ENCODE measurements around the gene PHYH.
"Not testable (repeated sequence)": the region's sequence is repeated elsewhere in the genome, so short reads cannot be mapped to it uniquely, and the experiment has no call there.

PHYH gene

DNA sequence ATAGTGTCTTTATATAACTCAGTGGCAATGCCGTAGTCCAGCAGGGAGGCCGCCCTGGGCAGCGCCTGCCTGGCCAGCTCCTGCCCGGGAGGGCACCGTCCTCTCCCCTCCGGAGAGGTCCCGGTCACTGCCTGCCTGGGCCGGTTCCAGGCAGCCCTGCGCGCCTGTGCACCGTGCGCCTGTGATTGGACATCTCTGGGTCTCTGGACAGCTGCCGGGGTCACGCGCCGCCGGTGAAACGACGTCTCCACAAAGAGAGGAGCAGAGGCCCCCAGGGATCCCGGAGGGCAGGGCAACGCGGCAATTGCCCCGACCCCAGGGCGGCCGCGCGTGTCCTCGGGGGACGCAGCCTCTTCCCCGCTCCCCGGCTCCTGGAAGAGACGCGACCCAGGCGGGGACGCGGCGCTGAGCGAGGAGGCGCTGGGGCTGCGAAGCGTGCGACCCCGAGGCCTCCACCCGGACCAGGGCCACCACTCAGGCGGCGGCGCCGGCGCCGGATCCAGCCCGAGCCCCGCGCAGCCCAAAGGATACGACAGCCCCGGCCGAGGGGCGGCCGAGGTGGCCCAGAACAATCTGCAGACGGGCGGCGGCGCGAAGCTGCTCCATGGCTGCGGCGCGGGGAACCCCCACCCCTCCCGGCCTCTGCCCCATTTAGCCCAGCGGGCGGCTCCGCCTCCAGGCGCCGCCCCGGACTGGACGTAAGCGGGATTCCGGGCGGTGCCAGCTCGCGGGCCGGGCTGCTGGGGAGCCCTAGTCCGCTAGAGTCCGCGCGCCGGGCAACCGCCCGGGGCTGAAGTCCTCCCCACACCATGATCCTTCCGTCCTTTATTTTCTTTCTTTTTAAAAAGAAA is at the start of gene PHYH:
TSS of gene PHYH (minus strand) at position 628 of the 851 bp plus-strand sequence. CDS start at position 606, 22 bp downstream.
- DNase-seq, result peak; percentile 85

DNA sequence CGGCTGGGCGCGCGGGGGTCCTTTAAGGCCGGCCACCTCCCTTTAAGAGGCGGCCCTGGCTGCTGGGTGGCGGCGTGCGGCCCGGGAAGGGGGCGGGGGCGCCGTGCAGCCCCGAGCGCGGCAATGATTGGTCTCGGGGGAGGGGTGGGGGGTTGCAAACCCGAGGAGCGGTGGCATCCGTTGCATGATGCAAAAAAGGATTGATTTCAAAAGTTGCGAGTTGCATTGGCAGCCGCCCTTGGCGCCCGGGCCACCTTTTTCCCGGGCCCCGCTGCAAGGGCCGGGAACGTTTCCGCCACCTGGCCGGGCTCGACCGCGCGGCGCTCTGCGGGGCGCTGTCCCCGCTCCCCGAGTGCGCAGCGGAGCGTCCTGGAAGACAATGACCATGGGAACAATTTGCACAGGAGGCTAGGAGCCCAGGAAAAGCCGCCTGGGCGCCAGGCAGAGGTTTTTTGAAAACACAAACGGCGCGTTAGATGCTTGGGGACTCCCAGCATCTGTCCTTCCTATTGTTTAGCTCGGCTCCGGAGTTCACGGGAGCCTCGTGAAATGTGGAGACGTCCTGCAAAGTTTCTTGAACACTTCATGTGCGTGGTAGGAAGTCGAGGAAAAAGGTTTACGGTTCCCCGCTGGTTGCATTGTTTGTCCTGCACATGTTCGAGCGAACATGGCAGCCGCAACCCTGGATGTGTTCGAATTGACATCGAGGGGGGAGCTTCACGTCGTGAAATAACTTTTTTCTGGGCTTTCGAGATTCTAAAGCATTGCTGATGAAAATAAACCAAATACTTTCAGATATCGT is 48.6 kb upstream of the PHYH start, which contains the start of gene SEPHS1:
TSS of gene SEPHS1 (minus strand) at position 78 of the 802 bp plus-strand sequence. CDS start 3,343 bp downstream, outside the sequence.
- DNase-seq, result peak; percentile 85

DNA sequence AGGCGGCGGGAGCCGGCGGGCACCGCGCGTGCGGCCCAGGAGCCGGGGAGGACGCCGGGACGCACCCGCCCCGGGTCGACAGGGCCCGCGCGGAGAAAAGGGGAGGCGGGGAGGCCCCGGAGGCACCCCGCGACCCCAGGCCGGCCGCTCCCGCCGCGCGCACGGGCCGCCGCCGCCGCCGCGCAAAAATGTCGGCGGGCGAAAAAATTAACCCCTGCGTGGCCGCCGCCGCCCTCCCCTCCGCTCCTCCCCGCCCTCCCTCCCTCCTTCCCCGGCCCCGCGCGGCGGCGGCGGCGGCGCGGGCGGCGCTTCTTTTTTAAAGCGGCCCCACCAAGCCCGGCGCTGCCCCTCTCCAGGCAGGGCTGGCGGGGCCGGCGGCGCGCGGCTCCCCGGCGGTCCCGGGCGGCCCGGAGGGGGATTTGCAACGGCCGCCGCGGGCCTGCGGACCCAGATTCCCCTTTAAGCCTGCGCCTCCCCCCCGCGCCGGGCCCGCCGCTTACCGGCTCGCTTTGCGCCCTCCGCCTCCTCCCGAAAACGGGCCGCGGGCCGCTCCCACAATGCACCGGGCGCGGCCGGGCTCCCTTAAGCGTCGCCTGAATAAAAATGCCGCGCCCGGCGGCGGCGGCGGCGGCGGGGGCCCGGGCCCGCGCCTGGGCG is 47.8 kb upstream of the PHYH start:
- peak; percentile 82 for DNase-seq

DNA sequence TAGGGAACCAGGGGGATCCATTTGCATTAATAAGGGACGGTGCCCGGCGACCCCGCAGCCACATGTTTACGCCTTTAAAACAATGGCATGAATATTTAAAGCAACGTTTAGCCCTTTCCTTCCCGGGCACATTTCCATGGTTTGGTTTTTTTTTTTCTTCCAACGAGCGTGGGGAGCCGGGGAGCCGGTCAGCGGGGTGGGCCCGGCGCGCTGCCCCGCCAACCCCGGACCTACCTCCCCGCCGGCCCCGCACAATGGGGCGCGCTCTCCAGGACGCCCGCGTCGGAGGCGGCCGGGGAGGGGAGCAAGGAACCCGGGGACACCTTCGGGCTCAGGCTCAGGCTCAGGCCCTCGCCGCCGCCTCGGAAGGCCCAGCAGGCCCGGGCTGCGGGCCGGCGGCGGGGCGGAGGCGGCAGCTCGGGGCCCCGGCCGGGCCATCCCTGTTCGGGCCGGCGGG is 47.2 kb upstream of the PHYH start:
- DNase-seq, result peak; percentile 33

DNA sequence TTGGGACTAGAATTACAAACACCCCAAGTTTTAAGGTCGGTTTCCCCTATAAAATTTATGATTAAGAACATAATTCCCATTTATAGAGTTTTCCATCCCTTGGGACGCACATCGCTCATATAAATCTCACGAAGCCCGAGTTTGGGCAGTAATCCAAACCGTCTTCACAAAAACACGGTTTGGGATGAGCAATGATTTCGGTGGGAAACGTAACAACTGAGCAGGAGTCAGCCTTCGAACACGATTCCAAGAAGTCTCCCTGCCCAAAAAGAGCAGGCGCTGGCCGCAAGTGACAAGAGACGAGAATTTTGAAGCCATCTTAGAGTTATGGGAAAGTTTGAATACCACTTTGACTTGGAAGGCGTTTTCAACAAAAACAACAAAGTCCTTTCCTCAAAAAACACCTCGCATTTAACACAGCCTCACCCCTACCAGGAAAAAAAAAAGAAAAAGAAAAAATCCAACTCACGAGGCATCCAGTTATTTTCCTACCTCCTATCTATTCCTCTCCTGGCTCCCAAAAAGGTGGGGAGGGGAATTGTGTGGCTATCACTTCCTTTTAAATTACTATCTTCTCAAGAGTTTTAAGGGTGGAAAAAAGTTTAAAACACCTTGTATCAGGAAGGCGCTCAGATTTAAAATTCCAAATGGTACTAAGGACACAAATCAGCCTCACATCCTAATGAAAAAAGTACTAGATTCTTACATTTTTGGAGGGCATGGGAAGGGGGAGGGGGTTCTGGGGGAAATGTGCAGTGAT is 46.6 kb upstream of the PHYH start:
- DNase-seq, result no peak

DNA sequence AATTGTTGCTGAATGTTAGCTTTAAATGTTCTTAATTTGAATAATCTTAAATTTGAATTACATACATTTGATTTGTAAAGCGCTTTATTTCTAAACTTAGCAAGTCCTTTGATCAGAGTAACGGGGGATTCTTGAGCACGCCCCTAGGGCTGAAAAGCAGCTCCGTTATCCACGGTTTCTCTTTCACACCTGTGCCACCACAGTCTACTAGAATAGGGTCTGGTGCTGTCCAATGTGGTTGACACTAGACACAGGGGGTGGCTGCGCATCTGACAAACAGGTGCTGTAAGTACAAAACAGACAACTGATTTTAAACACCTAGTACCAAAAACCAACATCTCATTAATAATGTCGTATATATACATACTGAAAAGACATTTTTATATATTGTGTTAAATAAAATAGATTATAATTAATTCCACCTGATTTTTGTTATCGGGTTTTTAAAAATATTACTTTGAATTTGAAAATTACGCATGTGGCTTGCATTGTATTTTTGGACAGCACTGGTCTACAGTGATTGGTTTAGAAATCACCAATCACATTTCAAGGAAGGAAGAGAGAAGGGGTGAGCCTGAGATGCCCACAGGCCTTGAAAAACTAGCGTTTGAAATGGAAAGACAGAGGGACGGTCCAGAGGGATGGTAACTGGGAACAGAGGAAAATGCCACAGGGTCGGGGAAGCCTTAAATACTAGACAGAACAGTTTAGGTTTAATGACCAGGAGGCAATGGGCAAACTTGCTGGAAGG is 40.9 kb upstream of the PHYH start:
- peak; percentile 39 for DNase-seq

DNA sequence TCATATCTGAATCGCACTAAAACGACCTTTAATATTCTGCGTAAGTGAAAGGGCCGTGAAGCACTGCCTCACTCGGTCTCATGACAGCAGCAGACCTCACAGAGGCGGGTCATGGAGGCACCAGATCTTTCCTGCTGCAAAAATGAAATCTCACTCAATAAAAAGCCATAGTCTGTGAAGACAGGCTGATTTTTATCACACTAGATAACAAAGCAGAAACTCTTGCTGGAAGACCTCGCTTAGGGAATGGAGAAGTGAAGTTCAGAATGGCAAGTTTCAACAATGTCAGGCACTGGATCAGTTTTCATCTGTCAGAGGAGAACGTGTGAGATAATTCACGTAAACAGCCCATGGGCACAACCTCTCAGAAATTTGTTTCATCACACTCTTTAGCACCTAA is 40.2 kb upstream of the PHYH start:
- DNase-seq, result no peak

DNA sequence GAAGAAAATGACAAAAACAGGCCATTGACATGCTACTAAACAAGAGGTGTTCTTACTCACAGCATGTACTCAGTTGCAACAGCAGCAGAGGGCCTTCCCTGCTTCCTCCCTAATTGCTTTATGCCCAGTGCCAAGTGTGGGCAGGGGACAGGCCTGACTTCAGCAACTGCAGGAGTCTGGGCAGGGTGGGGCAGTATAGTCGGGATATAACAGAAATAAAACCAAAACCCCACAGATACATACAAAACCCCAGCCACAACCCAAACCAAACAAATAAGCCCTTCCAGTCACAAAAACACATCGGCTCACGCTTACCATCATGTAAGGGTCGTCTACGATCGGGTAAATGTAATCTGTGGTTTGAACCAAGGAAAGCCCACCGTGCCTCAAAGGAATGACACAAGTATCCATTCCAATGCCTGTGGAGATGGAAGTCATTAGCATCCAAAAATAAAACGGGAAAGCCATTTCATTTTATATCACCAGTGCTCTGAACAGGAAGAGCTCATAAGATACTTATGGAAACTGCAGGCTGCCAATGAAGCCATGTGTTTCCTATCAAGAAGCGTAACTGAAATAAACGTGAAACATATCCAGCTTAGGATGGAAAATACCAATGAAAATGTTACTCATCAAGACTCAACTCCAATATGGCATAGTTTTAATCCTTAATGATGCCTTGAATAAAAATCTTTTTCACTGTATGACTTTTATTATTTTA is 38.7 kb upstream of the PHYH start:
- DNase-seq, result no peak

DNA sequence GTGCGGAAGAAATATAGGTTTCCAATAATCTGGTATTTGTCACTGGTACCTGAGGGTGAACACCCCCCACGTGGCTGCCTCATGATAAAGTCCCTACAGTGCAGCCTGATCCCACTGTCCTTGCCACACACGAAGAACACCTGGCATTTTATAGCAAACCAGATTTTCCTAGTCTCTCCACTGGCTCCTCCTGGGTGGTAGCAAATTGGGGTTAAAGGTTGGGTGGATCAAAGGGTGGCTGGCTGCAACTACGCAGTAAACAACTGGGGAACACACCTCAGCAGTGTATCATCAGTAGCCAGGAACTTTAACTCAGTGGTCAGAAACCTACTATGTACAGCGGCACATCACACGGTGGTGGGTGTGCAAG is 37.9 kb upstream of the PHYH start:
- DNase-seq, result no peak

DNA sequence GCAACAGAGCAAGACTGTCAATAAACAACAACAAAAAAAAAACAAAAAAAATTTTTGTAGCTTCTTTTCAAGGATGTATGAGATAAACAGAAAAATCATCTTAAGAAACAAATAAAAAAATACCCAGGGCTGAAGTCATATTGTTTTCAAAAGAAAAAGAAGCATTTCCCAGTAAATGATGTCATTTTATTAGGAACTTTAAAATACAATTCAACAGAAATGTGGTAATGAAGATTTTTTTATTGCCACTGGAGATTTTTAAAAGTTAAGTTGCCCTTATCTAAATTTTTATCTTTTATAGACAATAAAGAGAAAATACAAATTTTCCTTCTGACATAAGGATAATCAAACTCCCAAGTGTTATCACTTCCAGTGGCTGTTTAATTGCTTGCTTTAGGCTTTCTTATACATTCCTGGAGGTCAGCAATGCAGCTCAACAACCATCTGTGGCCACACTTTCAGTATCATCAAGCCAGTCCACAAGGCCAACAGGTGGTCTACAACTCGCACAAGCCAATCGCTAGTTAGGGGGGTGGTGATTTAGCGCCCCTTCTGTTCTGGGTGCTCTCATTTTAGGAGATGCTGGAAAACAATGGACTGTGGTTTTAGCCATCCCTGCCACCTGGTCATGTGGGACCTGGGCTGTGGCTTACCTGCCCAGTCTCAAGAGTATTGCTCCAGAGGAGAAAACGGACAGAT is 37.4 kb upstream of the PHYH start:
- DNase-seq, result no peak

DNA sequence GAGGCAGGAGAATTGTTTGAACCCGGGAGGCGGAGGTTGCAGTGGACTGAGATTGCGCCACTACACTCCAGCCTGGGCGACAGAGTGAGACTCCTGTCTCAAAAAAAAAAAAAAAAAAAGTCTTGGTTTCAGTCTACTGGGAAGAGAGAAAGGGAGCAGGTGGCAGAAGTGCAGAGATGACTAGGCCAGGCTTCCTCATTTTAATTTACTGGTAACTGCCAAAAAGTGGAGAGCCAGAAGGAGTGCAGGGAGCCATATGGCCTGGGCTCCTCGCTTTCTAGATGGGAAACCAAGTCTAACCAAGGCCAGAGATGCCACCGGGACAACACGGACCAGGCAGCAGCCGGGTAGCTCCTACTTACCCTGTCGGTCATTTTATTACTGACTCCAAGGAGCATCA is 36.0 kb upstream of the PHYH start:
- DNase-seq, result no peak

DNA sequence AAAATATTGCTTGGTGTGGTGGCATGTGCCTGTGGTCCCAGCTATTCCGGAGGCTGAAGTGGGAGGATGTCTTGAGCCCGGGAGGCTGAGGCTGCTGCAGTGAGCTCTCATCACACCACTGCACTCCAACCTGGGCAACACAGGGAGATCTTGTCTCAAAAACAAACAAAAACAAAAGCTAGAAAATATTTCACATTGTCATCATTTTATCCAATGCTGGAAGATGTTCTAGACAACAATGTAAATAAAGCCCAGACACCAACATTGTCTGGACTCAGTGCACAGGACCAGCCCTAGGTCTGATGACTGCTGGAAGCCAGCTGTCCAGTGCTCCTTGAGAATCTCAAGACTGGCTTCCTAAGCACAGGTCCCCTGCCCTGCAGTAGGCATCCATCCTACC is 34.7 kb upstream of the PHYH start:
- DNase-seq, result no peak

DNA sequence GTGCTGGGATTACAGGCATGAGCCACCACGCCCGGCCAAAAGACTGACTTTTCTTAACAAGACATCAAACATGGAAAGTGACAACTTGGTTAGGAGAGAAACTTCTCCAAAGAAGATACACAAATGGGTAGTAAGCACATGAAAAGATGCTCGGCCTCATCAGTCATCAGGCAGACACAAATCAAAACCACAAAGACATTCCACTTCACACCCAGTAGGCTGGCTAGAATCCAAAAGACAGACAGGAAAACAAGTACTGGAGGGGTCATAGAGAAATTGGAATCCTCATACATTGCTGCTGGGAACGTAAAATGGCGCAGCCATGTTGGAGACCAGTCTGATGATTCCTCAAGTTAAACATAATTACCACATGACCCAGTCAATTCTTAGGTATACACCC is 31.8 kb upstream of the PHYH start:
- no peak for DNase-seq

DNA sequence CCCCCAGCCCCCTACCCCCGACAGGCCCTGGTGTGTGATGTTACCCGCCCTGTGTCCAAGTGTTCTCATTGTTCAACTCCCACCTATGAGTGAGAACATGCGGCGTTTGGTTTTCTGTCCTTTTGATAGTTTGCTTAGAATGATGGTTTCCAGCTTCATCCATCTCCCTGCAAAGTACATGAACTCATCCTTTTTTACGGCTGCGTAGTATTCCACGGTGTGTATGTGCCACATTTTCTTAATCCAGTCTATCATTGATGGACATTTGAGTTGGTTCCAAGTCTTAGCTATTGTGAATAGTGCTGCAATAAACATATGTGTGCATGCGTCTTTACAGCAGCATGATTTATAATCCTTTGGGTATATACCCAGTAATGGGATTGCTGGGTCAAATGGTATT is 31.1 kb upstream of the PHYH start:
- DNase-seq, result not testable (repeated sequence)

DNA sequence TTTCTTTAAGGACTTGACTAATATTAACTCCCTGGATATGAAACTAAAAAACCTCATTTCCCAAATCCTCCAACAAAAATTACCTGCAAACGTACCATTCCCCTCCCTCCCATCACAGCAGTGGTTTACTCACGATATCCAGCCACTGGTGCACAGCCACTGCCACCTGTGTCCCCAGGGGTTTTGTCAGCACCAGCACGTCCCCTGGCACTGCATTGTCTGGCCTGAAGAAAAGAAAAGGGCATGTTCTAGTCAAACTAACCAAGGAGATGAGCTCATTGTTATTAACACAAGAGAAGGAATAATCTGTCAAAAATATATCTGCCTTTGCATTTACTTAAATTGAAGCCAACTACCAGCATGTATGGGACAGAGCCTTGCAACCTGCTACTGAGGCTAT is 29.7 kb upstream of the PHYH start:
- no peak for DNase-seq

DNA sequence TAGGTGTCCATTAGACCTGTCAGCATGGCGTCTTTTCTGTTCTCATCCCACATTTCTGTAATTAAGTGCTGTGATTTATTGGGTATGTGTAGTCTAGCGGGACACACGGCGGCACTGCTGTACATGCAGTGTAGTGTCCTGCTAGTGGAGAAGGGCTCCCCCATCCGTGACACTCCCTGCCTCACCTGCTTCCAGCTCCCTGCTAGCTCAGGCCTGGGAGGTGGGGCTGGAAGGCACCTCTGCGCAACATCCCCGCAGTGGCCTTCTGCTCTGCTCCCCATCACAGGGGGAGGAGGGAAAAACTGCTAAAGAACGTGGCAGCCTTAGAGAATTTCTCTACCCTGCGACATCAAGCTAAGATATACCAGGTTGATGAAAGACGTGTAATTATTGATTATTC is 28.7 kb upstream of the PHYH start:
- no peak for DNase-seq

DNA sequence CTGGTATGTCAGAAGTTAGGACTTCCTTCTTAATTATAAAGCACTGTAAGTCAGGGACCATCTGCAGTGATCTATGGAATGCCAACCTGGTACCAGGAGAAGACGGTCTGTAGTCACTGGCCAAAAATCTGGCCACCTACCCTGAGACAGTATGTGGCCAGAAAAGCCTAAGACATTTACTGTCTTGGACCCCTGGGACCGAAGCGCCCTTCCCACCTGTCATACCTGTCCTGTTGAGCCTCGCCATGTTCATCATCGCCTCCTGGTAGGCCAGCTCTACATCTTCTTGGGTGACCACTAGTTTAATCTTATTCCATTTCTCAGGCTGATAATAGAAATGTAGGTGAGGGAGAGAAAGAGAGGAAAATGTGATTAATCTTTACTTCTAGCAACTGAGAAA is 28.3 kb upstream of the PHYH start:
- no peak for DNase-seq

DNA sequence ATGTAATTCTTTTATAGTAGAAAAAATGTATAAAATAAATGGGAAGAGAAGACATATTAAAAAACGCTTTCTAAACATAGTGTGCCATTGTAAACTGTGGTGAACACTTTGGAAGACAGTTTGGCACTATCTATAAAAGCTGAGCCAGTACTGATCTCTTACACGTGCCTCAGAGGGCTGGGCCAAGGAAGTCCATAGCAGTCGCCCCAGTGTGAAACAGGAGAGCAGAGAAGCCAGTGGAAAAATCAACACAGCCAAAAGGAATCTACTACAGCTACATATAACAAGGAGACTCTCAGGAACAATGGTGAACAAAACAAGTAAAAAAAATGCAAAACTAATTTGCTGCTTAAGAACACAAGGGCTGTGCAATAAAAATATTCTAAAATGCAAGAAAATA is 27.7 kb upstream of the PHYH start:
- no peak for DNase-seq

DNA sequence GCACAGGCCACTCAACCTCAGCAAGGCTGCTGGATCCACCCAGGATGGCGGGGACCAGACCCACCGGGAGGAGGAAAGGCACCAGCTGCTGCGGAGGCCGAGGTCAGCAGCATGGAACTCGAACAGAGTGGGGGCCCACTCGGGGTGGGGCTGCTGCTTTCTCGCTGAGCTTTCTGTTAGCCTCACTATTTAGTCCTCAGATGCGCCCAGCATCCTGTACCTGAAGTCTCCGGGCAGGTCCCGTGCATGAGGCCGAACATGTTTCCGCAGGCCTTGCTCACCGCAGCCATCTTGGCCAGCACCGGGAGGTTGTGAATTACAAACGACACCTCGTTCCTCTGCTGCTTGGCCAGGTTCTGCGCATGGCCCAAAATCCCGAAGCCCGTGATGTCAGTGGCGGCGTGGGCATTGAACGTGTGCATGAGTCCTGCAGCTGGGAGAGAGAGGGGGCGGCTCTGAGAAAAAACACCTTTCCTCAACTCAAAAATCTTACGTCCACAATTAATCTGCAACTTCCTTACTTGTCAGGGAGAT is 22.8 kb upstream of the PHYH start:
- DNase-seq, result no peak

DNA sequence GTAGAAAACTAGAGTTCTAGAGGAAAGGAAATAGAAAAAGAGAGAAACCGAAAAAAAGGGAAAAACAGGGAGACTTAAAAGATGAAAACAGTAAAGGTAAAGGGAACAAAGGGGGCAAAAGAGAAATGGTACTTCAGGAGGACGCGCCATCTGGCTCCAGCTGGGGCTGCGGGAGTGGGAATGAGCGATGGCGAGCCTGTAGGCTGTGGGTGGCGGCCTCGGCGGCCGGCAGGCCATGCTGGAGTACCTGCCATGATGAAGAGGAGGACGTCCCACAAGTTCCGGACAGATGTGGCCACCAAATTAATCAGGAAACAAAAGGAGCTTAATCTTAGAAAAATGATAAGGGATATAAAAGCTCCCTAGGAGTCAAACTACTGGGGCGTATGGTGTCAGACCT is 21.7 kb upstream of the PHYH start:
- no peak for DNase-seq

Data from stimulated activated CD8-positive, alpha-beta memory T cell treated with anti-CD3 and anti-CD28 coated beads, Interleukin-4, amount 100 ng/mL, for 48 hours (primary cell).